B cell (primary cell): ENCODE data around the gene NT5C.

Experiments
- EZH2 ChIP-seq: IDR thresholded peaks from 2 replicates; pipeline ENCODE4 v1.6.1; 2012; ENCODE audit warnings: borderline replicate concordance, low read depth, mild to moderate bottlenecking, moderate library complexity, low read length; ENCODE audit not compliant: insufficient read depth, poor library complexity, severe bottlenecking
- TF ChIP-seq, protein P1 (sequence below): fragments of 200-600 bp; IDR thresholded peaks from one replicate; pipeline ENCODE4 v1.8.0; 2022; ENCODE audit warnings: antibody characterized with exemption, mild to moderate bottlenecking

DNA sequence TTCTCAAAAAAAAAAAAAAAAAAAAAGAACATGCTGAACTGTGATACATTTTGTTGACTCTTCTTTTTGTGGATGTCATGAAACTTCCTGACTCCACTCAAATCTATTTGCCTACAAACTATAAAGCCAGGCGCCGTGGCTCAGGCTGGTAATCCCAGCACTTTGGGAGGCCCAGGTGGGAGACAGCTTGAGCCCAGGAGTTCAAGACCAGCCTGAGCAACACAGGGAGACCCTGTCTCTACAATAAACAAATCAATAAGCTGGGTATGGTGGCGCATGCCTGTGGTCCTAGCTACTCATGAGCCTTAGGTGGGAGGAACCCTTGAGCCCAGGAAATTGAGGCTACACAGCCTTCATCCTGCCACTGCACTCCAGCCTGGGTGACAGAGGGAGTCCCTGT lies 1.5 kb upstream of the NT5C start:
- TF ChIP-seq, protein P1, sequence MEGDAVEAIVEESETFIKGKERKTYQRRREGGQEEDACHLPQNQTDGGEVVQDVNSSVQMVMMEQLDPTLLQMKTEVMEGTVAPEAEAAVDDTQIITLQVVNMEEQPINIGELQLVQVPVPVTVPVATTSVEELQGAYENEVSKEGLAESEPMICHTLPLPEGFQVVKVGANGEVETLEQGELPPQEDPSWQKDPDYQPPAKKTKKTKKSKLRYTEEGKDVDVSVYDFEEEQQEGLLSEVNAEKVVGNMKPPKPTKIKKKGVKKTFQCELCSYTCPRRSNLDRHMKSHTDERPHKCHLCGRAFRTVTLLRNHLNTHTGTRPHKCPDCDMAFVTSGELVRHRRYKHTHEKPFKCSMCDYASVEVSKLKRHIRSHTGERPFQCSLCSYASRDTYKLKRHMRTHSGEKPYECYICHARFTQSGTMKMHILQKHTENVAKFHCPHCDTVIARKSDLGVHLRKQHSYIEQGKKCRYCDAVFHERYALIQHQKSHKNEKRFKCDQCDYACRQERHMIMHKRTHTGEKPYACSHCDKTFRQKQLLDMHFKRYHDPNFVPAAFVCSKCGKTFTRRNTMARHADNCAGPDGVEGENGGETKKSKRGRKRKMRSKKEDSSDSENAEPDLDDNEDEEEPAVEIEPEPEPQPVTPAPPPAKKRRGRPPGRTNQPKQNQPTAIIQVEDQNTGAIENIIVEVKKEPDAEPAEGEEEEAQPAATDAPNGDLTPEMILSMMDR, result no peak
- TF ChIP-seq EZH2, result no peak
